Stimulated activated CD8-positive, alpha-beta memory T cell treated with anti-CD3 and anti-CD28 coated beads, Interleukin-12 subunit alpha, Interleukin-12 subunit beta, amount 100 ng/mL, for 24 hours (primary cell): ENCODE data around the gene KRT86.

Experiments
- DNase-seq: peaks from one replicate; pipeline ENCODE4 v3.0.0-alpha.2; 2020; ENCODE audit errors: extremely low read depth

KRT86 gene

DNA sequence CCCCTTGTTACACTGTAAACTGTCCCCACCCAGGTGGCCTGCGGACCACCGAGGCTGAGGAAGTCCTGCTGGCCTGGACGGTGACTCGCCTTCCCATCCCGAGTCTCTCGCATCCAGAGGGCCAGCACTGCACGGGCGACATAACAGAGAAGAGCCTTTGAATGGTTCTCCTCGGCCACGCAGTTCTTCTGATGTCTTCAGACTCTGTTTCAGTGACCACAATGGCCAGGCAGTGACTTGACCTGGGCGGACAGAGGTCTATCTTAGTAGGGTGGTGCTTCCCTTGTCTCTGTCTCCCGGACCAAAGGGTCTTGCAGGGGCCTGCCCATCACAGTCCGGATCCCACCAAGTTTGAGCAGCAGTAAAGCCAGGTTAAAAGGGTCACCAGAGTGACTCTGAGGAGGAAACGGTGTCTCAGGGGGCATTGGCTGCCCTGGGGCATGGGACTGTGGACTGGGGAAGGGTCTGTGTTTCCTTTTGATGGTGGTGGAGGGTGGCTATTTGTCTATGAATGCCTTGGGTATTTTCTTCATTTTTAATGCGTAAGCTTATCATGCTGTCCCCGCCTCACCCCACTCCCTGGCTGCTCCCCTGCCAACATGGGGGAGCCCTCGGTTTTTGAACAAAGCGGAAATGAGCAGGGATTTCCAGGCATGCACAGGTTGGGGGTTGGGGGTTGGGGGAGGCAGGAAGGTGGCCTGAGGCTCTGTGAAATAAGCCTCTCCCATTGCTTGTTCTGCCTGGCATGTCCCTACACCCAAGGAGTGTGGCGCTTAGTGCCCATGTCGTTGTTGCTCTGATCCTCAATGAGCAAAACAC lies 82.5 kb downstream of the KRT86 start:
- no peak for DNase-seq
